ENCODE data around the gene SF3B5. TPM values are rescaled to one million over a fixed set of nuclear protein-coding genes. Genes with fewer than 3 reads are reported as not detected.
"Not testable (repeated sequence)": the region's sequence is repeated elsewhere in the genome, so short reads cannot be mapped to it uniquely, and the experiment has no call there.

The SF3B5 gene
- 100 to 1,000 TPM; 314 to 420 (median 370) TPM for polyA plus RNA-seq (ENCODE audit: low read depth in 6 of 6)

GRCh38 chr6:144095134-144096002 lies at the start of gene SF3B5:
SF3B5 (minus strand) TSS chr6:144095573; CDS start chr6:144095497, 76 bp downstream.
- H3K9me3 Mint-ChIP-seq: no peaks in the 10 kb centered on the region
- ATAC-seq (ENCODE audit: low read depth in 2 of 2) (peak; percentile 95 to 97), DNase-seq (peak; percentile 96)
- peaks cover 18 to 37% (median 27%) of the 10 kb centered on the region in 3 donors for H3K4me1 Mint-ChIP-seq
- H3K36me3 Mint-ChIP-seq: no peaks in the 10 kb centered on the region
- no peaks in the 10 kb centered on the region for H3K27me3 Mint-ChIP-seq
- H3K27ac Mint-ChIP-seq: peak within 1 kb of the TSS; percentile 96 to 100 (median 99)
- H3K4me3 Mint-ChIP-seq: peak within 1 kb of the TSS; percentile 91 to 100 (median 99)

GRCh38 chr6:144144996-144145395 lies 49.6 kb upstream of the SF3B5 start:
- Mint-ChIP-seq H3K27ac (no peak overlapping the region), H3K27me3 (no peaks in the 10 kb centered on the region), H3K9me3 (peaks cover 0 to 3% (median 0%) of the 10 kb centered on the region in 7 donors), H3K4me1 (peaks cover 5 to 19% (median 7%) of the 10 kb centered on the region in 3 donors), H3K36me3 (no peaks in the 10 kb centered on the region), H3K4me3 (peak overlapping the region in 1 of 8 donors; percentile 3)
- no peak for ATAC-seq (ENCODE audit: low read depth in 2 of 2)
- no peak for DNase-seq

- no peak for ATAC-seq (ENCODE audit: low read depth in 2 of 2)
- no peak overlapping the region for H3K4me3 Mint-ChIP-seq
- no peak overlapping the region for H3K27ac Mint-ChIP-seq
- no peak for DNase-seq
- H3K9me3 Mint-ChIP-seq: peaks cover 0 to 3% (median 0%) of the 10 kb centered on the region in 7 donors
- H3K27me3 Mint-ChIP-seq: no peaks in the 10 kb centered on the region
- H3K4me1 Mint-ChIP-seq: peaks cover 2 to 14% (median 3%) of the 10 kb centered on the region in 3 donors
- no peaks in the 10 kb centered on the region for H3K36me3 Mint-ChIP-seq
Observed at GRCh38 chr6:144143878-144144277, 48.5 kb upstream of the SF3B5 start.

GRCh38 chr6:144143106-144143505 lies 47.7 kb upstream of the SF3B5 start:
- DNase-seq: no peak
- no peak overlapping the region for H3K27ac Mint-ChIP-seq
- H3K36me3 Mint-ChIP-seq: no peaks in the 10 kb centered on the region
- peaks cover 2 to 10% (median 3%) of the 10 kb centered on the region in 3 donors for H3K4me1 Mint-ChIP-seq
- ATAC-seq (ENCODE audit: low read depth in 2 of 2): no peak
- H3K27me3 Mint-ChIP-seq: no peaks in the 10 kb centered on the region
- no peak overlapping the region for H3K4me3 Mint-ChIP-seq
- peaks cover 0 to 3% (median 0%) of the 10 kb centered on the region in 7 donors for H3K9me3 Mint-ChIP-seq

- H3K36me3 Mint-ChIP-seq: no peaks in the 10 kb centered on the region
- H3K4me3 Mint-ChIP-seq: no peak overlapping the region
- DNase-seq: no peak
- peaks cover 0 to 5% (median 3%) of the 10 kb centered on the region in 3 donors for H3K27me3 Mint-ChIP-seq
- peaks cover 0 to 3% (median 0%) of the 10 kb centered on the region in 7 donors for H3K9me3 Mint-ChIP-seq
- no peak for ATAC-seq (ENCODE audit: low read depth in 2 of 2)
- H3K27ac Mint-ChIP-seq: no peak overlapping the region
- H3K4me1 Mint-ChIP-seq: no peaks in the 10 kb centered on the region
Observed at GRCh38 chr6:144141470-144141869, 46.1 kb upstream of the SF3B5 start.

- no peak overlapping the region for H3K4me3 Mint-ChIP-seq
- H3K27ac Mint-ChIP-seq: no peak overlapping the region
- peaks cover 0 to 3% (median 0%) of the 10 kb centered on the region in 7 donors for H3K9me3 Mint-ChIP-seq
- peaks cover 0 to 5% (median 3%) of the 10 kb centered on the region in 3 donors for H3K27me3 Mint-ChIP-seq
- H3K4me1 Mint-ChIP-seq: no peaks in the 10 kb centered on the region
- ATAC-seq (ENCODE audit: low read depth in 2 of 2) (no peak), DNase-seq (no peak)
- no peaks in the 10 kb centered on the region for H3K36me3 Mint-ChIP-seq
Observed at GRCh38 chr6:144140867-144141266, 45.5 kb upstream of the SF3B5 start.

GRCh38 chr6:144139817-144140216 lies 44.4 kb upstream of the SF3B5 start:
- Mint-ChIP-seq H3K36me3 (no peaks in the 10 kb centered on the region), H3K4me1 (no peaks in the 10 kb centered on the region), H3K27ac (no peak overlapping the region), H3K27me3 (peaks cover 0 to 5% (median 3%) of the 10 kb centered on the region in 3 donors), H3K4me3 (no peak overlapping the region), H3K9me3 (peaks cover 0 to 3% (median 0%) of the 10 kb centered on the region in 7 donors)
- ATAC-seq (ENCODE audit: low read depth in 2 of 2) (no peak), DNase-seq (no peak)

- no peaks in the 10 kb centered on the region for H3K36me3 Mint-ChIP-seq
- peaks cover 0 to 3% (median 0%) of the 10 kb centered on the region in 7 donors for H3K9me3 Mint-ChIP-seq
- no peak overlapping the region for H3K4me3 Mint-ChIP-seq
- no peak overlapping the region for H3K27ac Mint-ChIP-seq
- ATAC-seq (ENCODE audit: low read depth in 2 of 2) (no peak), DNase-seq (no peak)
- no peaks in the 10 kb centered on the region for H3K4me1 Mint-ChIP-seq
- H3K27me3 Mint-ChIP-seq: peaks cover 2 to 5% (median 3%) of the 10 kb centered on the region in 3 donors
Observed at GRCh38 chr6:144138542-144138941, 43.2 kb upstream of the SF3B5 start.

GRCh38 chr6:144134737-144135136 lies 39.4 kb upstream of the SF3B5 start:
- DNase-seq: no peak
- peaks cover 3 to 17% (median 6%) of the 10 kb centered on the region in 3 donors for H3K27me3 Mint-ChIP-seq
- H3K4me1 Mint-ChIP-seq: peaks cover 0 to 6% (median 0%) of the 10 kb centered on the region in 3 donors
- no peaks in the 10 kb centered on the region for H3K36me3 Mint-ChIP-seq
- no peak overlapping the region for H3K27ac Mint-ChIP-seq
- no peak for ATAC-seq (ENCODE audit: low read depth in 2 of 2)
- no peaks in the 10 kb centered on the region for H3K9me3 Mint-ChIP-seq
- no peak overlapping the region for H3K4me3 Mint-ChIP-seq

GRCh38 chr6:144134176-144134575 lies 38.8 kb upstream of the SF3B5 start:
- Mint-ChIP-seq H3K27ac (no peak overlapping the region), H3K27me3 (peaks cover 6 to 17% (median 8%) of the 10 kb centered on the region in 3 donors), H3K9me3 (no peaks in the 10 kb centered on the region), H3K36me3 (no peaks in the 10 kb centered on the region), H3K4me1 (peaks cover 0 to 6% (median 0%) of the 10 kb centered on the region in 3 donors), H3K4me3 (no peak overlapping the region)
- ATAC-seq (ENCODE audit: low read depth in 2 of 2) (no peak), DNase-seq (no peak)

GRCh38 chr6:144133225-144133821 lies 38.0 kb upstream of the SF3B5 start:
- H3K4me1 Mint-ChIP-seq: peaks cover 0 to 6% (median 0%) of the 10 kb centered on the region in 3 donors
- H3K9me3 Mint-ChIP-seq: no peaks in the 10 kb centered on the region
- no peak for ATAC-seq (ENCODE audit: low read depth in 2 of 2)
- H3K27me3 Mint-ChIP-seq: peaks cover 6 to 22% (median 11%) of the 10 kb centered on the region in 3 donors
- no peaks in the 10 kb centered on the region for H3K36me3 Mint-ChIP-seq
- no peak overlapping the region for H3K27ac Mint-ChIP-seq
- no peak overlapping the region for H3K4me3 Mint-ChIP-seq
- DNase-seq: no peak

GRCh38 chr6:144132167-144132690 lies 36.9 kb upstream of the SF3B5 start:
- H3K4me3 Mint-ChIP-seq; ATAC-seq (ENCODE audit: low read depth in 2 of 2); H3K9me3 Mint-ChIP-seq; DNase-seq; H3K27ac Mint-ChIP-seq; H3K36me3 Mint-ChIP-seq; H3K4me1 Mint-ChIP-seq: not testable (repeated sequence)
- peaks cover 6 to 22% (median 8%) of the 10 kb centered on the region in 3 donors for H3K27me3 Mint-ChIP-seq

GRCh38 chr6:144131248-144131709 lies 35.9 kb upstream of the SF3B5 start:
- Mint-ChIP-seq H3K27me3 (peaks cover 6 to 19% (median 8%) of the 10 kb centered on the region in 3 donors), H3K9me3 (no peaks in the 10 kb centered on the region), H3K4me3 (no peak overlapping the region), H3K36me3 (no peaks in the 10 kb centered on the region), H3K27ac (no peak overlapping the region), H3K4me1 (peaks cover 0 to 6% (median 0%) of the 10 kb centered on the region in 3 donors)
- DNase-seq (no peak), ATAC-seq (ENCODE audit: low read depth in 2 of 2) (no peak)
